ENCODE measurements around the gene KCNK15.

- TF ChIP-seq CTCF (conservative IDR thresholded peaks at IDR 0.05; ENCODE audit: low read depth, low read length): no peak
- no peak for TF ChIP-seq EZH2 (IDR thresholded peaks at IDR 0.05; ENCODE audit: low read length, unreplicated experiment)
Measured at GRCh38 chr20:44711237-44711636, 34.4 kb upstream of the KCNK15 start.
